IPS-NIHi11 (cell line): ENCODE results near the gene MFSD1.

Source experiments
- DNase-seq: peaks from one replicate; pipeline ENCODE4 v3.0.0; 2012; ENCODE audit warnings: mixed read lengths, low spot score

Gene MFSD1

GRCh38 chr3:158801696-158802408 is at the start of gene MFSD1:
Gene MFSD1, plus strand, starts transcription at chr3:158802054. Its CDS starts 99 bp downstream, at chr3:158802153.
- DNase-seq = peak; percentile 96

GRCh38 chr3:158753854-158754253 is 48.0 kb upstream of the MFSD1 start:
- no peak for DNase-seq

- no peak for DNase-seq
Observed at GRCh38 chr3:158755421-158755820, 46.4 kb upstream of the MFSD1 start.

GRCh38 chr3:158761350-158761749 is 40.5 kb upstream of the MFSD1 start:
- DNase-seq = no peak

- DNase-seq = no peak
Observed at GRCh38 chr3:158762701-158763100, 39.2 kb upstream of the MFSD1 start.

- DNase-seq = no peak
Observed at GRCh38 chr3:158763421-158763820, 38.4 kb upstream of the MFSD1 start.

- no peak for DNase-seq
Observed at GRCh38 chr3:158765518-158766205, 36.2 kb upstream of the MFSD1 start.

GRCh38 chr3:158766364-158766763 is 35.5 kb upstream of the MFSD1 start:
- DNase-seq = no peak

- peak; percentile 75 for DNase-seq
Observed at GRCh38 chr3:158768361-158768787, 33.5 kb upstream of the MFSD1 start.

GRCh38 chr3:158768881-158769543 is 32.8 kb upstream of the MFSD1 start:
- peak; percentile 19 for DNase-seq

GRCh38 chr3:158769549-158769948 is 32.3 kb upstream of the MFSD1 start:
- DNase-seq = no peak

- DNase-seq = no peak
Observed at GRCh38 chr3:158769952-158770740, 31.7 kb upstream of the MFSD1 start.

GRCh38 chr3:158770741-158771350 is 31.0 kb upstream of the MFSD1 start:
- DNase-seq = no peak

GRCh38 chr3:158771577-158771976 is 30.3 kb upstream of the MFSD1 start:
- no peak for DNase-seq

- DNase-seq = no peak
Observed at GRCh38 chr3:158771982-158772381, 29.9 kb upstream of the MFSD1 start.

- DNase-seq = no peak
Observed at GRCh38 chr3:158773166-158773565, 28.7 kb upstream of the MFSD1 start.

GRCh38 chr3:158773845-158774830 is 27.7 kb upstream of the MFSD1 start:
- DNase-seq = no peak

GRCh38 chr3:158774965-158775364 is 26.9 kb upstream of the MFSD1 start:
- no peak for DNase-seq

- DNase-seq = no peak
Observed at GRCh38 chr3:158775426-158776410, 26.1 kb upstream of the MFSD1 start.
